Measurements from ENCODE around the gene FMN1.

Gene FMN1

DNA sequence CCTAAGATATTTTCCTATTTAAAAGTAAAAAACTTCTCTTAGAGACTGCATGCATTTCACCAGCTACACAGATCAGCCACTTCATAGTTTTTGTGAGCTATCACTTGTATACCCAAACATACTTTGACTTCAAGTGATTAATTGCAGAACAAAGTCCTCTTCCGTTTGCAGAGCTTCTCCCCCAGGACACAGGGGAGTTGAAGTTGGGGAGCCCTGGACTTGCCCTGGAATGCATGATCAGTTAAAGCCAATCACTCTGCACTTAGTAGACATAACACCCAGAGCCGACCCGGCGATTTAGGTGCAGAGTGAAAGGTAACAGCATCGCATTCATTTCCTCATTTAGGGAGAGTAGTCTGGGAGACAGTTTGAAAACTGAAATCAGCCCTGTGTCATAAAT lies 406.6 kb downstream of the FMN1 start:
- H3K4me3 ChIP-seq (ENCODE audit: low read length): no peak overlapping the region
- DNase-seq (ENCODE audit: low read depth): no peak
- no peak for TF ChIP-seq CTCF (IDR thresholded peaks at IDR 0.05; ENCODE audit: insufficient read depth, low read depth, low read length, missing control alignments)

GRCh38 chr15:32786906-32787305 lies 407.6 kb downstream of the FMN1 start:
- no peak for DNase-seq (ENCODE audit: low read depth)
- TF ChIP-seq CTCF (IDR thresholded peaks at IDR 0.05; ENCODE audit: insufficient read depth, low read depth, low read length, missing control alignments): no peak
- no peak overlapping the region for H3K4me3 ChIP-seq (ENCODE audit: low read length)

DNA sequence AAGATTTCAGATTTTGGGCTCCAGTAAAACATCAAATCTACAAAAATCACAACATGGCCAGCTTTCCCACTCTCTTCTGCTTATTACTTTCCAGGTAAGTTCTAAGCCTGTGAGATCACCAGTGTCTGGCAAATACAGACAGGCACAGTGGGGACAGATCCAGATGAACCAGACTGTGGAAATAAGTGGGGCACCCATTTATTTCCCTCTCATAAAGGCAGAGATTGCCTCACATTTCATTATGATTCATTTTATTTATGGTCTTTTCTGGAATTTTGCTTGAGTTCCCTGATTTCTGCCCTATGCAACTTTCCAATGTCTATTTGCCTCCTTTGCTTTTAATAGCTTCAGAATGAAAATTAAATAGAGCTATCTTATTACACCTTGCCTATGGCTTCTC lies 409.9 kb downstream of the FMN1 start:
- H3K4me3 ChIP-seq (ENCODE audit: low read length): no peak overlapping the region
- peak; percentile 56 for DNase-seq (ENCODE audit: low read depth)
- no peak for TF ChIP-seq CTCF (IDR thresholded peaks at IDR 0.05; ENCODE audit: insufficient read depth, low read depth, low read length, missing control alignments)

GRCh38 chr15:32781781-32782180 lies 412.7 kb downstream of the FMN1 start:
- TF ChIP-seq CTCF (IDR thresholded peaks at IDR 0.05; ENCODE audit: insufficient read depth, low read depth, low read length, missing control alignments): no peak
- H3K4me3 ChIP-seq (ENCODE audit: low read length): no peak overlapping the region
- peak; percentile 24 for DNase-seq (ENCODE audit: low read depth)

- H3K4me3 ChIP-seq (ENCODE audit: low read length): no peak overlapping the region
- DNase-seq (ENCODE audit: low read depth): no peak
- TF ChIP-seq CTCF (IDR thresholded peaks at IDR 0.05; ENCODE audit: insufficient read depth, low read depth, low read length, missing control alignments): no peak
These were observed 415.9 kb downstream of the FMN1 start for GRCh38 chr15:32778391-32779176.

DNA sequence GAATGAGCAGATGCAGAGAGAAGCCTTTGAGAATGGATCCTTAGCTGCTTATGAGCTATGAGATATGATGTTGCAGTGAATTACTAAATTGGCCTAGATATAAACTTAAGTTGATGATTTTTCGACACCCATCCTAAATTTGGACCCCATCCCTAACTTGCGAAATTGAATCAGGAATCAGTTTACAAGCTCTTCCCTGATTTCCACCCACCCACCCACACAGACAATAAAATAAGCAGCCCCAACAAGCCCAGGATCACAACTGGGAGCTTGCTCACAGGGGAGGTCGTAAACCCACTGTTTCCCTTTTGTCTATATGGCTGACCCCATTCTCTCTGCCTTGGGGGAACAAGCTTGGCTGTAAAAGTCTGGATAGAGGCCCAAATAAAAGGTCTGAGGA lies 419.4 kb downstream of the FMN1 start:
- no peak overlapping the region for H3K4me3 ChIP-seq (ENCODE audit: low read length)
- no peak for DNase-seq (ENCODE audit: low read depth)

More for the DNA sequence above, 419.4 kb downstream of the FMN1 start:
- TF ChIP-seq CTCF (IDR thresholded peaks at IDR 0.05; ENCODE audit: insufficient read depth, low read depth, low read length, missing control alignments): no peak

Data from epithelial cell of esophagus (primary cell).